H9 (cell line): ENCODE results near the gene SLC4A9. TPM values are rescaled to one million over a fixed set of nuclear protein-coding genes. Genes with fewer than 3 reads are reported as not detected.
A peak's percentile ranks its signal among the peaks of the same experiment; 100 is the strongest.

Experiments used
- DNase-seq: peaks from one replicate; pipeline ENCODE4 v3.0.0-alpha.2; 2017
- H2AFZ ChIP-seq: one replicate; pipeline ENCODE4 v1.6.1; 2013; ENCODE audit warnings: mild to moderate bottlenecking, low read length, control low read depth, moderate library complexity
- H2AK5ac ChIP-seq: 2 replicates; pipeline ENCODE4 v1.6.1; 2013; ENCODE audit warnings: low read length, control low read depth, mixed read lengths; ENCODE audit not compliant: insufficient read length
- H2BK120ac ChIP-seq: one replicate; pipeline ENCODE4 v1.6.1; 2013; ENCODE audit warnings: low read depth, mild to moderate bottlenecking, low read length, control low read depth, inconsistent platforms; ENCODE audit not compliant: poor library complexity, severe bottlenecking
- H2BK12ac ChIP-seq: 2 replicates; pipeline ENCODE4 v1.6.1; 2013; ENCODE audit warnings: low read length, control low read depth, mixed read lengths, low read depth; ENCODE audit not compliant: insufficient read length
- H2BK15ac ChIP-seq: 2 replicates; pipeline ENCODE4 v1.6.1; 2013; ENCODE audit warnings: low read depth, low read length, control low read depth
- H2BK20ac ChIP-seq: one replicate; pipeline ENCODE4 v1.6.1; 2013; ENCODE audit warnings: low read depth, mild to moderate bottlenecking, low read length, control low read depth, inconsistent platforms; ENCODE audit not compliant: poor library complexity, severe bottlenecking
- H2BK5ac ChIP-seq: 2 replicates; pipeline ENCODE4 v1.6.1; 2013; ENCODE audit warnings: low read length, control low read depth, mixed read lengths; ENCODE audit not compliant: insufficient read length
- H3K14ac ChIP-seq: 2 replicates; pipeline ENCODE4 v1.6.1; 2013; ENCODE audit warnings: low read length, control low read depth; ENCODE audit not compliant: insufficient read depth
- H3K18ac ChIP-seq: 2 replicates; pipeline ENCODE4 v1.6.1; 2013; ENCODE audit warnings: low read depth, mild to moderate bottlenecking, mixed read lengths, low read length, control low read depth; ENCODE audit not compliant: insufficient read length
- H3K23ac ChIP-seq: 2 replicates; pipeline ENCODE4 v1.6.1; 2013; ENCODE audit warnings: low read length, control low read depth, mixed read lengths, low read depth; ENCODE audit not compliant: insufficient read length
- H3K23me2 ChIP-seq: 2 replicates; pipeline ENCODE4 v1.6.1; 2013; ENCODE audit warnings: low read depth, mild to moderate bottlenecking, mixed read lengths, low read length, control low read depth; ENCODE audit not compliant: insufficient read length, poor library complexity, severe bottlenecking
- H3K27ac ChIP-seq: 2 replicates; pipeline ENCODE4 v1.5.1; 2013; ENCODE audit warnings: low read length, control low read depth, mixed read lengths, low read depth; ENCODE audit not compliant: insufficient read length
- H3K27me3 ChIP-seq: 2 replicates; pipeline ENCODE4 v1.6.1; 2013; ENCODE audit warnings: low read length, control low read depth, inconsistent platforms; ENCODE audit not compliant: insufficient read depth
- H3K4ac ChIP-seq: 2 replicates; pipeline ENCODE4 v1.6.1; 2013; ENCODE audit warnings: low read depth, mild to moderate bottlenecking, control low read depth, inconsistent platforms, low read length, moderate library complexity
- H3K4me1 ChIP-seq: 2 replicates; pipeline ENCODE4 v1.6.1; 2013; ENCODE audit warnings: low read length, control low read depth, inconsistent platforms; ENCODE audit not compliant: insufficient read depth
- H3K4me2 ChIP-seq: 2 replicates; pipeline ENCODE4 v1.6.1; 2013; ENCODE audit warnings: low read length, control low read depth, mixed read lengths; ENCODE audit not compliant: insufficient read length, insufficient read depth
- H3K56ac ChIP-seq: 2 replicates; pipeline ENCODE4 v1.6.1; 2013; ENCODE audit warnings: low read depth, mild to moderate bottlenecking, mixed read lengths, low read length, control low read depth; ENCODE audit not compliant: insufficient read length
- H3K79me1 ChIP-seq: 2 replicates; pipeline ENCODE4 v1.6.1; 2013; ENCODE audit warnings: low read depth, mild to moderate bottlenecking, moderate library complexity, low read length, control low read depth, inconsistent platforms; ENCODE audit not compliant: insufficient read depth, poor library complexity, severe bottlenecking
- H3K79me2 ChIP-seq: 2 replicates; pipeline ENCODE4 v1.6.1; 2013; ENCODE audit warnings: low read length, control low read depth, inconsistent platforms; ENCODE audit not compliant: insufficient read depth
- H3K9ac ChIP-seq: 2 replicates; pipeline ENCODE4 v1.6.1; 2013; ENCODE audit warnings: low read length, control low read depth, mixed read lengths; ENCODE audit not compliant: insufficient read length; ENCODE audit errors: extremely low read depth
- H3K9me3 ChIP-seq: one replicate; pipeline ENCODE4 v1.6.1; 2013; ENCODE audit warnings: low read depth, low read length, inconsistent platforms; ENCODE audit not compliant: control insufficient read depth
- H3T11ph ChIP-seq: one replicate; pipeline ENCODE4 v1.6.1; 2013; ENCODE audit warnings: mild to moderate bottlenecking, low read length, control low read depth, inconsistent platforms
- H4K20me1 ChIP-seq: one replicate; pipeline ENCODE4 v1.6.1; 2013; ENCODE audit not compliant: control insufficient read depth, insufficient read length, insufficient read depth
- H4K5ac ChIP-seq: 2 replicates; pipeline ENCODE4 v1.6.1; 2013; ENCODE audit warnings: low read depth, mild to moderate bottlenecking, mixed read lengths, low read length, control low read depth; ENCODE audit not compliant: insufficient read length
- H4K8ac ChIP-seq: replicated peaks from 2 replicates; pipeline ENCODE4 v1.6.1; 2013; ENCODE audit warnings: low read length, control low read depth, mixed read lengths, low read depth; ENCODE audit not compliant: insufficient read length
- H4K91ac ChIP-seq: 2 replicates; pipeline ENCODE4 v1.6.1; 2013; ENCODE audit warnings: low read depth, mild to moderate bottlenecking, moderate library complexity, mixed read lengths, low read length, control low read depth; ENCODE audit not compliant: insufficient read length
- H3K27ac Mint-ChIP-seq, 3 experiments: 2 replicates in 2 of 3; 3 replicates in 1 of 3; pipeline ENCODE4 v1.8.0; 2020 to 2021; ENCODE audit warnings: mixed read lengths in 3 of 3, mild to moderate bottlenecking in 1 of 3, moderate library complexity in 1 of 3
- H3K27me3 Mint-ChIP-seq: 2 replicates; pipeline ENCODE4 v1.8.0; 2021; ENCODE audit warnings: low read depth, mild to moderate bottlenecking, moderate library complexity, mixed read lengths
- H3K36me3 Mint-ChIP-seq, 3 experiments: 2 replicates in 2 of 3; 3 replicates in 1 of 3; pipeline ENCODE4 v1.8.0; 2020 to 2021; ENCODE audit warnings: low read depth in 3 of 3, mixed read lengths in 3 of 3; ENCODE audit not compliant: insufficient read depth in 1 of 3
- H3K4me1 Mint-ChIP-seq, 2 experiments: 2 replicates each; pipeline ENCODE4 v1.8.0; 2020; ENCODE audit warnings: mixed read lengths in 2 of 2
- H3K4me3 Mint-ChIP-seq, 2 experiments: 2 replicates in 1 of 2; 3 replicates in 1 of 2; pipeline ENCODE4 v1.8.0; 2020 to 2021; ENCODE audit warnings: mild to moderate bottlenecking in 2 of 2, mixed read lengths in 2 of 2, moderate library complexity in 1 of 2
- H3K9me3 Mint-ChIP-seq, 2 experiments: 2 replicates in 1 of 2; 3 replicates in 1 of 2; pipeline ENCODE4 v1.8.0; 2020; ENCODE audit warnings: mild to moderate bottlenecking in 2 of 2, mixed read lengths in 2 of 2, moderate library complexity in 1 of 2
- CTCF ChIP-seq: fragments of 200-600 bp; sonication (generic); conservative IDR thresholded peaks from 3 replicates; pipeline ENCODE4 v1.8.0; 2021; ENCODE audit warnings: antibody characterized with exemption, mild to moderate bottlenecking
- WGBS: extraction: QIAGEN DNeasy Blood & Tissue Kit; methylation state at CpG from one replicate; pipeline ENCODE4 v1.1.7; 2013; ENCODE audit warnings: missing lambda C conversion rate, low lambda C conversion rate, mixed read lengths; ENCODE audit not compliant: insufficient read length; ENCODE audit errors: extremely low coverage; 5-methylcytosine and 5-hydroxymethylcytosine counted together
- total RNA-seq: library from RNA; stranded (reverse); gene quantifications from 2 replicates; pipeline ENCODE4 v1.2.1, GENCODE V29; 2021

The SLC4A9 gene
- total RNA-seq, 1 experiment from 2014 or later = 0.07 TPM

DNA sequence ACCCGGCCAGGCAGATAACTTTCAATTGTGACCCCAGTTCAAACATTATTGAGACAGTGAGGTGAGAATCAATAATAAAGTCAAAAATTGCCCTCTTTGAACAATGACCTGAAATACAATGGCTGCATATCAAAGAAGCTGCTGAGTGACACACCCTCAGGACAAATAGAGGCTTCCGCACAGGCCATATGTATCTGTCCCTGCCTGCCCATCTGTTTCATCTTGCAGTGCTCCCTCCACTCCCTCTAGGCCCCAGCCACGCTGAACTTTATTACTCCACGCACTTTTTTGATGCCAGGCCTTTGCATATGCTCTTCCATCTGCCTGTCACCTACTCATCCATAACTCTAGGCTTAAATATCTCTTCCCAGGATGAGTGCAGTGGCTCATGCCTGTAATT lies 41.2 kb upstream of the SLC4A9 start:
- no CpG with 5 or more reads among the region's 4 CpGs for WGBS
- Histone ChIP-seq H3K56ac (no peak overlapping the region), H3K79me2 (no peaks in the 10 kb centered on the region), H2AFZ (no peak overlapping the region), H4K5ac (no peak overlapping the region), H4K91ac (no peak overlapping the region), H3K79me1 (no peaks in the 10 kb centered on the region), H3K4ac (no peak overlapping the region), H3K23ac (no peak overlapping the region), H2BK120ac (no peak overlapping the region), H3K4me2 (no peak overlapping the region), H2BK12ac (no peak overlapping the region), H4K8ac (no peak overlapping the region), H3T11ph (no peak overlapping the region), H2BK5ac (no peak overlapping the region), H3K9me3 (no peaks in the 10 kb centered on the region), H3K27me3 (no peaks in the 10 kb centered on the region), H3K23me2 (no peaks in the 10 kb centered on the region), H3K14ac (no peak overlapping the region), H3K4me1 (no peaks in the 10 kb centered on the region), H4K20me1 (no peaks in the 10 kb centered on the region), H2AK5ac (no peak overlapping the region), H2BK20ac (no peak overlapping the region), H2BK15ac (no peak overlapping the region), H3K18ac (no peak overlapping the region), H3K9ac (no peak overlapping the region), H3K27ac (no peak overlapping the region)
- TF ChIP-seq CTCF = no peak
- DNase-seq = no peak
- Mint-ChIP-seq H3K4me1 (no peaks in the 10 kb centered on the region), H3K27ac (peak overlapping the region in 1 of 3 experiments; percentile 20; a peak in 1 of 7 replicates), H3K36me3 (no peaks in the 10 kb centered on the region), H3K9me3 (no peaks in the 10 kb centered on the region; a peak in 1 of 5 replicates), H3K4me3 (no peak overlapping the region), H3K27me3 (no peaks in the 10 kb centered on the region; the same call in none of the 2 replicates)
